KMS-11 (cell line): ENCODE results near the gene C4orf50.

Source experiments
- H2AFZ ChIP-seq: fragments of 200-600 bp; sonication (generic); 2 replicates; pipeline ENCODE4 v1.6.1; 2016; ENCODE audit warnings: antibody characterized with exemption, mixed run types, low read depth
- H3K27ac ChIP-seq: fragments of 200-600 bp; sonication (generic); 2 replicates; pipeline ENCODE4 v1.6.1; 2016; ENCODE audit warnings: mild to moderate bottlenecking, mixed run types
- H3K27me3 ChIP-seq: fragments of 200-600 bp; sonication (generic); 2 replicates; pipeline ENCODE4 v1.6.1; 2017; ENCODE audit warnings: mild to moderate bottlenecking, low read depth, mixed run types, moderate library complexity; ENCODE audit not compliant: insufficient read depth
- H3K36me3 ChIP-seq: fragments of 200-600 bp; sonication (generic); 2 replicates; pipeline ENCODE4 v1.6.1; 2017; ENCODE audit warnings: mild to moderate bottlenecking, mixed run types; ENCODE audit not compliant: insufficient read depth
- H3K4me1 ChIP-seq: fragments of 200-600 bp; sonication (generic); 2 replicates; pipeline ENCODE4 v1.6.1; 2016; ENCODE audit warnings: mild to moderate bottlenecking, low read depth, mixed run types; ENCODE audit not compliant: poor library complexity, severe bottlenecking
- H3K4me2 ChIP-seq: fragments of 200-600 bp; sonication (generic); 2 replicates; pipeline ENCODE4 v1.7.0; 2016; ENCODE audit warnings: mild to moderate bottlenecking, mixed run types
- H3K4me3 ChIP-seq: fragments of 200-600 bp; sonication (generic); IDR thresholded peaks from 2 replicates; pipeline ENCODE4 v1.6.1; 2017; ENCODE audit warnings: low read depth, low read length, mixed read lengths; ENCODE audit not compliant: insufficient read depth
- H3K79me2 ChIP-seq: fragments of 200-600 bp; sonication (generic); 2 replicates; pipeline ENCODE4 v1.6.1; 2016; ENCODE audit warnings: low read depth, mixed run types; ENCODE audit not compliant: insufficient read depth
- H3K9ac ChIP-seq: fragments of 200-600 bp; sonication (generic); 2 replicates; pipeline ENCODE4 v1.6.1; 2016; ENCODE audit warnings: mild to moderate bottlenecking, mixed run types
- H4K20me1 ChIP-seq: fragments of 200-600 bp; sonication (generic); 2 replicates; pipeline ENCODE4 v1.6.1; 2016; ENCODE audit warnings: mild to moderate bottlenecking, mixed run types; ENCODE audit not compliant: insufficient read depth
- TF ChIP-seq, protein P1 (sequence below): fragments of 200-600 bp; sonication (generic); conservative IDR thresholded peaks from 2 replicates; pipeline ENCODE4 v1.6.1; 2017; ENCODE audit warnings: low read depth, mild to moderate bottlenecking, antibody characterized with exemption, low read length, moderate library complexity, mixed read lengths

Gene C4orf50

DNA sequence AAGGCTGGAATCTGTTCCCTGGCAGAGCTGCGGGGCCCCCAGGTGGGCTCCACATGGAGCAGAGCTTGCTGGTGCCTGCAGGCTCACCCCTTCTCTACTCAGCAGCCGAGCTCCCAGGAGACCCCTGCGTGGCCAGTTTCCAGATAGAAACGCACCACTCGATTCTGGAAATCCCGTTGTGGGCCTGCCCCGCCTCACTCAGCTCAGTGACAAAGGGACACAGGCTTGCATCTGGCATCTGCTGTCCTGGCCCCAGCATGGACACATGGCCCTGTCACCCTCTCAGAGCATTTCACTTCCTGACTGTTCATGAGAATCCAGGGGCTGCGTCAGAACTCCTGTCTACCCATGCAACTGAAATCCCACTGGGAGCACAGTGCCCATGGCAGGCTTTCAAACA lies 20.5 kb upstream of the C4orf50 start:
- no peaks in the 10 kb centered on the region for H3K79me2 ChIP-seq
- TF ChIP-seq, protein P1, sequence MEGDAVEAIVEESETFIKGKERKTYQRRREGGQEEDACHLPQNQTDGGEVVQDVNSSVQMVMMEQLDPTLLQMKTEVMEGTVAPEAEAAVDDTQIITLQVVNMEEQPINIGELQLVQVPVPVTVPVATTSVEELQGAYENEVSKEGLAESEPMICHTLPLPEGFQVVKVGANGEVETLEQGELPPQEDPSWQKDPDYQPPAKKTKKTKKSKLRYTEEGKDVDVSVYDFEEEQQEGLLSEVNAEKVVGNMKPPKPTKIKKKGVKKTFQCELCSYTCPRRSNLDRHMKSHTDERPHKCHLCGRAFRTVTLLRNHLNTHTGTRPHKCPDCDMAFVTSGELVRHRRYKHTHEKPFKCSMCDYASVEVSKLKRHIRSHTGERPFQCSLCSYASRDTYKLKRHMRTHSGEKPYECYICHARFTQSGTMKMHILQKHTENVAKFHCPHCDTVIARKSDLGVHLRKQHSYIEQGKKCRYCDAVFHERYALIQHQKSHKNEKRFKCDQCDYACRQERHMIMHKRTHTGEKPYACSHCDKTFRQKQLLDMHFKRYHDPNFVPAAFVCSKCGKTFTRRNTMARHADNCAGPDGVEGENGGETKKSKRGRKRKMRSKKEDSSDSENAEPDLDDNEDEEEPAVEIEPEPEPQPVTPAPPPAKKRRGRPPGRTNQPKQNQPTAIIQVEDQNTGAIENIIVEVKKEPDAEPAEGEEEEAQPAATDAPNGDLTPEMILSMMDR = no peak

DNA sequence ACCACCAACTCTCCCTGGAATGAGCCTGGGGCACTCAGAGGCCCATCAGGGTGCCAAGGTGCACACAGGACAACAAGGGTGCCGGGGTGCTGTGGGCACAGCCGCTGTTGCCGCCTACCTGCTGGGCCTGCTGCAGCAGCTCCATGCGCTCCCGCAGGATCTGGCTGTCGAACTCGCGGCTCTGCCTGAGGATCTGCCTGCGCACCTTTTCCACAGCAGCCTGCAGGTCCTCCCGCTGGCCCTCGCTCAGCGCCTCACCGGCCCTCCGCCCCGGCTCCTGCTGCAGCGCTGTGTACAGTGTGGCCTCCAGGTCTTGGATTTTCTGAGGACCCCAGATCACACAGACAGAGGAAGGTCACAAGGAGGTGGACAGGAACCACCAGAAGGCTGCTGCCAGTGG lies 17.6 kb upstream of the C4orf50 start:
- TF ChIP-seq, protein P1 = no peak
- no peaks in the 10 kb centered on the region for H4K20me1 ChIP-seq
- H3K4me2 ChIP-seq = no peak overlapping the region
- H3K4me3 ChIP-seq = no peak overlapping the region
- no peak overlapping the region for H2AFZ ChIP-seq
- no peak overlapping the region for H3K27ac ChIP-seq
- H3K79me2 ChIP-seq = no peaks in the 10 kb centered on the region
- no peak overlapping the region for H3K9ac ChIP-seq
- H3K27me3 ChIP-seq = no peaks in the 10 kb centered on the region
- no peaks in the 10 kb centered on the region for H3K36me3 ChIP-seq
- no peaks in the 10 kb centered on the region for H3K4me1 ChIP-seq

More for the DNA sequence above, 20.5 kb upstream of the C4orf50 start:
- Histone ChIP-seq H3K27ac (no peak overlapping the region), H2AFZ (no peak overlapping the region), H3K4me3 (no peak overlapping the region), H3K27me3 (no peaks in the 10 kb centered on the region), H3K4me1 (no peaks in the 10 kb centered on the region), H3K9ac (no peak overlapping the region), H3K36me3 (no peaks in the 10 kb centered on the region), H4K20me1 (no peaks in the 10 kb centered on the region), H3K4me2 (no peak overlapping the region)

DNA sequence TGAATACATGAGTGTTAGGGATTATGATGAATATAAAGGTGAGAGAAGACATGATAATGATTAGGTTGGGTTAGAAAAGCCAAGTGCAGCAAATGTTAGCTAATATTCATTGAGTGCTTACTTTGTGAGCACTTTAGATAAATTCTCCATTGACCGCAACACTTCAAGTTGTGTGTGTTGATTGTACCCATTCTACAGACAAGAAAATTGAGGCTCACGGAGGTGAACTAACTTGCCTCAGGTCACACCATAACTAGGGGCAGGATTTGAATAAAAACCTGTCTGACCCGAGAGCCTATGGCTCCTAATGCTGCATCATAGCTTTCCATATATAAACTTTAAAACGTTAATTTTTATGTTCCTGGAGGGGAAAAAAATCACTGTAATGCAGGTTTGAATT lies 15.2 kb upstream of the C4orf50 start:
- Histone ChIP-seq H4K20me1 (no peaks in the 10 kb centered on the region), H3K4me3 (no peak overlapping the region), H3K36me3 (no peaks in the 10 kb centered on the region), H3K27me3 (no peaks in the 10 kb centered on the region; the same call in 1 of the 2 replicates), H3K9ac (no peak overlapping the region), H3K4me2 (no peak overlapping the region), H3K79me2 (no peaks in the 10 kb centered on the region), H3K4me1 (no peaks in the 10 kb centered on the region), H2AFZ (no peak overlapping the region), H3K27ac (no peak overlapping the region)
- TF ChIP-seq, protein P1 = no peak

DNA sequence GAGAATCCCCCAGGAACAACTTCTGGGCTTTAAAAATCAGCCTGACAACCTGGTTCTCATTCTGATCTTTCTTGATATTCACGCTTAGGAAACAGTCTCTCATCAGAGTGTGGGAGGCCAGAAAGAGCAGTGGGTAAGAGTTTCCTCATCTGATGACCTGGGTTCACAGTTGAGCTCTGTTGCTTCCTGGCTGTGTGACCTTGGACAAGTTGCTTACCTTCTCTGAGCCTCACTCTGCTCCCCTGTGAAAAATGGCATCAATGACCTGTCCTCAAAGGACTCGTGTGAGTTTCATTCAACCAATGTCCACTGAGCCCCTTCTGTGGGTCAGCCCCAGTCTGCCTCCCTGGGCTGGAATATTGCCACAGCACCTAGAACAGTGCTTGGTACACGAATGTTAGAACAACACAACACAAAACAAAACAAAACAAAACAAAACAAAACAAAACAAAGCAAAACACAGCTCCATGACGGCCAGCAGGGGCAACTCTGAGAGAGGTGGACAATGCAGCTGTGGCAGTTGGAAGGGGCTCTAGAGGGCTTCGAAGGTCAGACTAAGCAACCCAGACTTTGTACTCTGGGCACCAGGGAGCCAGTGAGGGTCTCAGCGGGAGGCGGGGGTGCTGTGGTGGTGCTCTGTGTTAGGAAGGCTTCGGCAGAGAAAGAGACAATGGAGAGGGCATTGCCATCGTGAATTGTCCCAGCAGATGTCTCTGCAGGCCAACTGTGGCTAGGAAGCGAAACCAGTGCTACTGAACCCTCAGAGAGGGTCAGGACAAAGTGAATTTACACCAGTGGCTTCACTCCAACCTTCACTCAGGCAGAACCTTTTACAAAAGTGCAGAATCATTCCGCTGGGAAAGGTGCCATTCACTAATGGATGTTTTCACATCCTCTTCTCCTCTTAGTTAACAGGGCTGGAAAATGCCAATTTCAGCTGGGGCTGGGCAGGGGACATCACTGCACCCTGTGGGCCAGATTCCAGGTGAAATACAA lies 14.3 kb upstream of the C4orf50 start:
- Histone ChIP-seq H3K4me3 (no peak overlapping the region), H3K9ac (no peak overlapping the region), H4K20me1 (no peaks in the 10 kb centered on the region), H3K27ac (no peak overlapping the region), H3K4me1 (no peaks in the 10 kb centered on the region), H2AFZ (no peak overlapping the region), H3K79me2 (no peaks in the 10 kb centered on the region), H3K4me2 (no peak overlapping the region), H3K36me3 (no peaks in the 10 kb centered on the region), H3K27me3 (no peaks in the 10 kb centered on the region; the same call in 1 of the 2 replicates)
- TF ChIP-seq, protein P1 = no peak
